ENCODE results near the gene LAMA2. TPM values are rescaled to one million over a fixed set of nuclear protein-coding genes. Genes with fewer than 3 reads are reported as not detected.

The LAMA2 gene
- total and polyA plus RNA-seq, 5 donors from 2014 or later: 0.06 to 0.47 (median 0.09) TPM

DNA sequence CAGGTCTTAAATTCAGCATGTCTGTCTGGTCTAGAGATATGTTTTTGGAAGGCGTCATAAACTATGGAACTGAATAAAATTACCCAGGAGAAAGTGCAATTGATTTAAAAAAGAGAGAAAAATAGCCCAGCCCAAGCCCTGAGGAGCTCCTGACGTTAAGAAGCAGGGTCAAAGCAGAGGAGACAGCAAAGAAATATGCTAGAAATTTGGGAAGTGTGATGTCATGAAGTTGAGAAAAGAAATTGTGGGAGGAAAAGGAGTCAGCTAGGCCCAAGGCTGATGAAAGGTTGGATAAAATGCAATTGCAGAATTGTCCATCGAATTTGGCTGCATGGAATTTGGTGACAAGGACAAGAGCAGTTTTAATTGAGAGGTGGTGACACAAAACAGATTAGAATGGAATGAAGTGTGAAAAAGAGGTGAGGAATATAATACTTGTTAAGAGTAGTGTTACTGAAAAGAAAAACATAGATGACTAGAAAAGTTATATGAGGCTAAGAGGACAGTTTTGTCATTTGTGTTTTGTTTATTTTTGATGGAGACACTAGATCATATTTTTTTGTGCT is 381.6 kb downstream of the LAMA2 start:
- Histone ChIP-seq H3K4me1 (ENCODE audit: control insufficient read depth, insufficient read depth, low read length, poor library complexity, severe bottlenecking) (no peaks in the 10 kb centered on the region), H3K27ac (ENCODE audit: insufficient read depth, low read length, poor library complexity, severe bottlenecking) (no peak overlapping the region), H3K4me3 (ENCODE audit: low read depth, low read length) (no peak overlapping the region), H3K9me3 (ENCODE audit: control insufficient read depth in 2 of 2, low read length in 2 of 2) (no peaks in the 10 kb centered on the region), H3K27me3 (ENCODE audit: control insufficient read depth, insufficient read depth, low read length) (peaks cover 3% of the 10 kb centered on the region), H3K36me3 (ENCODE audit: control insufficient read depth, insufficient read depth, low read length) (no peaks in the 10 kb centered on the region)
- Mint-ChIP-seq H3K9me3 (no peaks in the 10 kb centered on the region), H3K27ac (no peak overlapping the region), H3K27me3 (peaks cover 8% of the 10 kb centered on the region), H3K36me3 (no peaks in the 10 kb centered on the region), H3K4me3 (no peak overlapping the region), H3K4me1 (no peaks in the 10 kb centered on the region)
- DNase-seq: no peak
- no peak for ATAC-seq (ENCODE audit: low read depth in 2 of 2)

DNA sequence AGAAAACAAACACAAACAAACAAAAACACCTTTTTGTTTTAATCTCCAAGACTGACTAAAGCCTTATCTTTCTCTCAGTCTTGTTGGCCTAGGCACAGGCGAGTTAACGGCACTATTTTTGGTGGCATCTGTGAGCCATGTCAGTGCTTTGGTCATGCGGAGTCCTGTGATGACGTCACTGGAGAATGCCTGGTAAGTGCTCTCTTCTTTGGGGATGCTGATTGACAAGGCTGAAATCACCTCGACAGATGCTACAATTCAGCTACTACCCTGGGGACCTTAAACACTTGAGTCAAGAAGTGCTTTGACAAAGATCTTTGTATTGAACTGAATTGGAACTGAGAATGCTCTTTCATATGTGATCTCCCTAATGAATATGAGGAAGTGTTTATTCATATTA is 384.1 kb downstream of the LAMA2 start:
- Mint-ChIP-seq H3K4me1 (no peaks in the 10 kb centered on the region), H3K27me3 (peaks cover 18% of the 10 kb centered on the region), H3K27ac (no peak overlapping the region), H3K9me3 (no peaks in the 10 kb centered on the region), H3K4me3 (no peak overlapping the region), H3K36me3 (no peaks in the 10 kb centered on the region)
- Histone ChIP-seq H3K27ac (ENCODE audit: insufficient read depth, low read length, poor library complexity, severe bottlenecking) (no peak overlapping the region), H3K9me3 (ENCODE audit: control insufficient read depth in 2 of 2, low read length in 2 of 2) (no peaks in the 10 kb centered on the region), H3K27me3 (ENCODE audit: control insufficient read depth, insufficient read depth, low read length) (peaks cover 3% of the 10 kb centered on the region), H3K36me3 (ENCODE audit: control insufficient read depth, insufficient read depth, low read length) (no peaks in the 10 kb centered on the region), H3K4me1 (ENCODE audit: control insufficient read depth, insufficient read depth, low read length, poor library complexity, severe bottlenecking) (no peaks in the 10 kb centered on the region), H3K4me3 (ENCODE audit: low read depth, low read length) (no peak overlapping the region)
- ATAC-seq (ENCODE audit: low read depth in 2 of 2): no peak
- DNase-seq: no peak

GRCh38 chr6:129269076-129269475 is 386.1 kb downstream of the LAMA2 start:
- DNase-seq (no peak), ATAC-seq (ENCODE audit: low read depth in 2 of 2) (no peak)
- Histone ChIP-seq H3K27me3 (ENCODE audit: control insufficient read depth, insufficient read depth, low read length) (peaks cover 3% of the 10 kb centered on the region), H3K4me3 (ENCODE audit: low read depth, low read length) (no peak overlapping the region), H3K9me3 (ENCODE audit: control insufficient read depth in 2 of 2, low read length in 2 of 2) (no peaks in the 10 kb centered on the region), H3K27ac (ENCODE audit: insufficient read depth, low read length, poor library complexity, severe bottlenecking) (no peak overlapping the region), H3K36me3 (ENCODE audit: control insufficient read depth, insufficient read depth, low read length) (no peaks in the 10 kb centered on the region), H3K4me1 (ENCODE audit: control insufficient read depth, insufficient read depth, low read length, poor library complexity, severe bottlenecking) (no peaks in the 10 kb centered on the region)
- H3K36me3 Mint-ChIP-seq: no peaks in the 10 kb centered on the region
- no peak overlapping the region for H3K4me3 Mint-ChIP-seq
- H3K27ac Mint-ChIP-seq: no peak overlapping the region
- H3K9me3 Mint-ChIP-seq: no peaks in the 10 kb centered on the region
- H3K4me1 Mint-ChIP-seq: no peaks in the 10 kb centered on the region
- H3K27me3 Mint-ChIP-seq: peaks cover 21% of the 10 kb centered on the region

DNA sequence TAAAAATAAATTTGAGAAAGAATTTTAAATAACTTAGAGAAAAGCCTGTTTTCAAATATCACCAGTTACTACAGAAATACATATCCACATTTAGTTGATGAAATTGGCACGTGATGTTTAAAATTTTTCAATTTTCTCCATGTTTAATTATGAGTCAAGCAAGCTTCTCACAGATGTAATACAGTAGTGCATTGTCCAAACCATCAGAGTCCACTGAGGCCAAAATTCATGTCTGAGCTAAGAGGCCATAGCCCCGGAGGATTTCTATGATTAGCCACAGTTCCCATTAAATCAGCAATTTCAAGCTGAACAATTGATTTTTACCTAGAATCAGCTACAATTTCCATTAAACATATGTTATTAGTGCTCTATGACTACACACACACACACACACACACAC is 387.0 kb downstream of the LAMA2 start:
- H3K36me3 Mint-ChIP-seq: no peaks in the 10 kb centered on the region
- DNase-seq (no peak), ATAC-seq (ENCODE audit: low read depth in 2 of 2) (no peak)
- no peak overlapping the region for H3K4me3 Mint-ChIP-seq
- H3K27ac ChIP-seq (ENCODE audit: insufficient read depth, low read length, poor library complexity, severe bottlenecking): no peak overlapping the region
- no peak overlapping the region for H3K27ac Mint-ChIP-seq
- H3K9me3 ChIP-seq (ENCODE audit: control insufficient read depth in 2 of 2, low read length in 2 of 2): no peaks in the 10 kb centered on the region
- H3K36me3 ChIP-seq (ENCODE audit: control insufficient read depth, insufficient read depth, low read length): no peaks in the 10 kb centered on the region
- H3K9me3 Mint-ChIP-seq: no peaks in the 10 kb centered on the region
- H3K27me3 Mint-ChIP-seq: peaks cover 21% of the 10 kb centered on the region
- no peaks in the 10 kb centered on the region for H3K4me1 ChIP-seq (ENCODE audit: control insufficient read depth, insufficient read depth, low read length, poor library complexity, severe bottlenecking)
- H3K4me1 Mint-ChIP-seq: no peaks in the 10 kb centered on the region
- H3K4me3 ChIP-seq (ENCODE audit: low read depth, low read length): no peak overlapping the region
- peaks cover 3% of the 10 kb centered on the region for H3K27me3 ChIP-seq (ENCODE audit: control insufficient read depth, insufficient read depth, low read length)

GRCh38 chr6:129270450-129270849 is 387.5 kb downstream of the LAMA2 start:
- no peak overlapping the region for H3K4me3 Mint-ChIP-seq
- no peaks in the 10 kb centered on the region for H3K9me3 Mint-ChIP-seq
- ATAC-seq (ENCODE audit: low read depth in 2 of 2) (no peak), DNase-seq (no peak)
- no peaks in the 10 kb centered on the region for H3K4me1 Mint-ChIP-seq
- no peaks in the 10 kb centered on the region for H3K36me3 Mint-ChIP-seq
- H3K27me3 Mint-ChIP-seq: peaks cover 21% of the 10 kb centered on the region
- Histone ChIP-seq H3K36me3 (ENCODE audit: control insufficient read depth, insufficient read depth, low read length) (no peaks in the 10 kb centered on the region), H3K27ac (ENCODE audit: insufficient read depth, low read length, poor library complexity, severe bottlenecking) (no peak overlapping the region), H3K27me3 (ENCODE audit: control insufficient read depth, insufficient read depth, low read length) (peaks cover 3% of the 10 kb centered on the region), H3K4me1 (ENCODE audit: control insufficient read depth, insufficient read depth, low read length, poor library complexity, severe bottlenecking) (no peaks in the 10 kb centered on the region), H3K9me3 (ENCODE audit: control insufficient read depth in 2 of 2, low read length in 2 of 2) (no peaks in the 10 kb centered on the region), H3K4me3 (ENCODE audit: low read depth, low read length) (no peak overlapping the region)
- no peak overlapping the region for H3K27ac Mint-ChIP-seq

- Mint-ChIP-seq H3K27ac (no peak overlapping the region), H3K36me3 (no peaks in the 10 kb centered on the region), H3K4me1 (no peaks in the 10 kb centered on the region), H3K27me3 (peaks cover 13% of the 10 kb centered on the region), H3K4me3 (no peak overlapping the region), H3K9me3 (no peaks in the 10 kb centered on the region)
- no peak overlapping the region for H3K4me3 ChIP-seq (ENCODE audit: low read depth, low read length)
- no peak for ATAC-seq (ENCODE audit: low read depth in 2 of 2)
- H3K36me3 ChIP-seq (ENCODE audit: control insufficient read depth, insufficient read depth, low read length): no peaks in the 10 kb centered on the region
- DNase-seq: no peak
- peaks cover 3% of the 10 kb centered on the region for H3K27me3 ChIP-seq (ENCODE audit: control insufficient read depth, insufficient read depth, low read length)
- H3K27ac ChIP-seq (ENCODE audit: insufficient read depth, low read length, poor library complexity, severe bottlenecking): no peak overlapping the region
- H3K9me3 ChIP-seq (ENCODE audit: control insufficient read depth in 2 of 2, low read length in 2 of 2): no peaks in the 10 kb centered on the region
- H3K4me1 ChIP-seq (ENCODE audit: control insufficient read depth, insufficient read depth, low read length, poor library complexity, severe bottlenecking): no peaks in the 10 kb centered on the region
These were observed 390.2 kb downstream of the LAMA2 start for GRCh38 chr6:129273161-129273560.

DNA sequence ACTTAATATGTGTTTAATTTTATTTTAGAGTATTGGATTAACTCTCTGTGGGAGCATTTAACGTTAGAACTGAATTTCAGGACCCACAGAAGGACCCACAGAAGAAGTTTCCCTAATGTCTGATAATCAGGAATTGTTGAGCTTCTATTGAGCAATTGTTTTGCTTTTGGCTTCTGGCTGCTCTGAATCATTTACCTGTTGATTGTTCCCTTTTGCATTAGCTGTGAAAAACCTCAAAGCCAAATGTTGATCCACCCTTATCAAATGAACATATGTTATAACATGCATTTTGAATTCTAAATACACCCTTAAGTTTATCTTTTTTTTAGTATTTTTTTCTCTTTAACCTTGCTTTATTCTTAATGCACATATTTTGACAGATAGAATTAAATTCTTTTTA is 393.5 kb downstream of the LAMA2 start:
- Histone ChIP-seq H3K9me3 (ENCODE audit: control insufficient read depth in 2 of 2, low read length in 2 of 2) (no peaks in the 10 kb centered on the region), H3K4me3 (ENCODE audit: low read depth, low read length) (no peak overlapping the region), H3K27me3 (ENCODE audit: control insufficient read depth, insufficient read depth, low read length) (no peaks in the 10 kb centered on the region), H3K27ac (ENCODE audit: insufficient read depth, low read length, poor library complexity, severe bottlenecking) (no peak overlapping the region), H3K4me1 (ENCODE audit: control insufficient read depth, insufficient read depth, low read length, poor library complexity, severe bottlenecking) (peaks cover 13% of the 10 kb centered on the region), H3K36me3 (ENCODE audit: control insufficient read depth, insufficient read depth, low read length) (no peaks in the 10 kb centered on the region)
- Mint-ChIP-seq H3K36me3 (no peaks in the 10 kb centered on the region), H3K9me3 (no peaks in the 10 kb centered on the region), H3K4me3 (no peak overlapping the region), H3K27me3 (peaks cover 4% of the 10 kb centered on the region), H3K27ac (no peak overlapping the region), H3K4me1 (peaks cover 4 to 19% (median 12%) of the 10 kb centered on the region in 4 donors)
- no peak for ATAC-seq (ENCODE audit: low read depth in 2 of 2)
- DNase-seq: no peak

DNA sequence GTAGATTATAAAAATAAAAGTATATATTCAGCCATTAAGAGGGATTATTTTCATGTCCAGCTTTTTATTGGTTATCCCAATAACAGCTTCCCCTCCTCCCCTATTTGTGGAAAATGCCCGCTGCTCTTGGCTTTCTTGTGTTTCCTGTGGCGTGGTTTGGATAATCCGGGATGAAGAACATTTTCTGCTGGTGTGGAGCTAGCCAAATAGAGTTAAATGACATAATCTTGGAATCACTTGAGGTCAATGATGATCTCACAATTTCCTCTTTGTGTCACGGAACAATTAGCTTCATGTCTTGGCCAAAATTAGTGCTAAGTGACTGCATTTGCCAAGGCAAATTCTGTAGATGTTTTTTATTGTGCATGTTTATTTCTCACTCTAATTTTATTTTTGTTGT is 394.0 kb downstream of the LAMA2 start:
- no peak overlapping the region for H3K4me3 ChIP-seq (ENCODE audit: low read depth, low read length)
- H3K27me3 ChIP-seq (ENCODE audit: control insufficient read depth, insufficient read depth, low read length): no peaks in the 10 kb centered on the region
- DNase-seq (no peak), ATAC-seq (ENCODE audit: low read depth in 2 of 2) (no peak)
- no peak overlapping the region for H3K27ac ChIP-seq (ENCODE audit: insufficient read depth, low read length, poor library complexity, severe bottlenecking)
- no peaks in the 10 kb centered on the region for H3K36me3 ChIP-seq (ENCODE audit: control insufficient read depth, insufficient read depth, low read length)
- H3K4me1 ChIP-seq (ENCODE audit: control insufficient read depth, insufficient read depth, low read length, poor library complexity, severe bottlenecking): peaks cover 13% of the 10 kb centered on the region
- H3K9me3 ChIP-seq (ENCODE audit: control insufficient read depth in 2 of 2, low read length in 2 of 2): no peaks in the 10 kb centered on the region
- Mint-ChIP-seq H3K27ac (no peak overlapping the region), H3K4me3 (no peak overlapping the region), H3K9me3 (no peaks in the 10 kb centered on the region), H3K27me3 (peaks cover 4% of the 10 kb centered on the region), H3K36me3 (no peaks in the 10 kb centered on the region), H3K4me1 (peaks cover 4 to 20% (median 12%) of the 10 kb centered on the region in 4 donors)
